ENCODE data around the gene DIO3.

The DIO3 gene

GRCh38 chr14:101598159-101598558 is 36.9 kb downstream of the DIO3 start:
- DNase-seq (ENCODE audit: low read depth, low spot score) = no peak

GRCh38 chr14:101598571-101599233 is 37.4 kb downstream of the DIO3 start:
- no peak for DNase-seq (ENCODE audit: low read depth, low spot score)

- no peak for DNase-seq (ENCODE audit: low read depth, low spot score)
These were observed 38.1 kb downstream of the DIO3 start for GRCh38 chr14:101599234-101599885.

- no peak for DNase-seq (ENCODE audit: low read depth, low spot score)
These were observed 39.1 kb downstream of the DIO3 start for GRCh38 chr14:101600336-101600890.

GRCh38 chr14:101600891-101601605 is 39.8 kb downstream of the DIO3 start:
- no peak for DNase-seq (ENCODE audit: low read depth, low spot score)

GRCh38 chr14:101601606-101602465 is 40.5 kb downstream of the DIO3 start:
- no peak for DNase-seq (ENCODE audit: low read depth, low spot score)

GRCh38 chr14:101602466-101602840 is 41.2 kb downstream of the DIO3 start:
- DNase-seq (ENCODE audit: low read depth, low spot score) = no peak

- DNase-seq (ENCODE audit: low read depth, low spot score) = no peak
These were observed 41.8 kb downstream of the DIO3 start for GRCh38 chr14:101603096-101603495.

- DNase-seq (ENCODE audit: low read depth, low spot score) = no peak
These were observed 43.1 kb downstream of the DIO3 start for GRCh38 chr14:101604228-101604934.

- DNase-seq (ENCODE audit: low read depth, low spot score) = no peak
These were observed 43.9 kb downstream of the DIO3 start for GRCh38 chr14:101604935-101605780.

GRCh38 chr14:101605836-101606235 is 44.5 kb downstream of the DIO3 start:
- DNase-seq (ENCODE audit: low read depth, low spot score) = no peak

Measured in smooth muscle cell of the brain vasculature (primary cell).